ENCODE measurements around the gene BLTP3A.

BLTP3A gene

DNA sequence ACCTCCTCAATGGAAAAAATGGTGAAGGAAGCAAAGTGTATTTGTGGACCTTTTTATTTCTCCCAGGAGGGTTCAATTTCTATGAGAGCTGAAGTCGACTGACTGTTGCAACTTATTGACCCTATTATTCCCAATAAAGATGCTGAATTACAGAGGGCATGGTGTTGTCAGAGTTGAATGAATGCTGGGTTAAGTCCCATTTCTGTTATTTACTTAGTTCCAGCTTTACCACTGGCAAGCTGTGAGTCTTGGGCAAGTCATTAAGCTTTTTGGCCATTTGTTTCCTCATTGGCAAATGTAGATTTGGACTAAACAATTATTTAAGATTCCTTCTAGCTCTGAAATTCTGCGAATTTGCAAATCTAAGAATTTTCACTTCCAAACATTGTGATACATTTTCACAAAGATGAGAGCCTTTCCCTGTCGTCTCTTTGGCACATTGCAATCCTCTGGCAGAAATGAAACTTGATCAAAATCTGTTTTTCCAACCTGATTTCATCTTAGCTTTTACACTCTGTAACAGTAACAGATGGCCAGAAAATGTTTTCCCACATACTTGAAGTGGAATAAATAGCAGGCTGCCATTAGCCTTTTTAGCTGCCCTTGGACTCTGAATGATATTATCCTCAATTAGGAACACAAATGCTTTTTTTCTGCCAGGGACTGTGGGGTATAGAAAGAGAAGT, 21.3 kb downstream of the BLTP3A start:
- DNase-seq (ENCODE audit: low read depth in 1 of 2, low spot score in 1 of 2), result no peak
- H3K4me3 ChIP-seq (replicated peaks; ENCODE audit: insufficient read depth, low read length), result no peak overlapping the region
- TF ChIP-seq POLR2AphosphoS5 (IDR thresholded peaks at IDR 0.05; ENCODE audit: low read depth) (no peak), GABPA (IDR thresholded peaks at IDR 0.05; ENCODE audit: low read depth) (no peak), SPI1 (IDR thresholded peaks at IDR 0.05; ENCODE audit: borderline replicate concordance, low read depth) (no peak)
- TF ChIP-seq, protein P1, sequence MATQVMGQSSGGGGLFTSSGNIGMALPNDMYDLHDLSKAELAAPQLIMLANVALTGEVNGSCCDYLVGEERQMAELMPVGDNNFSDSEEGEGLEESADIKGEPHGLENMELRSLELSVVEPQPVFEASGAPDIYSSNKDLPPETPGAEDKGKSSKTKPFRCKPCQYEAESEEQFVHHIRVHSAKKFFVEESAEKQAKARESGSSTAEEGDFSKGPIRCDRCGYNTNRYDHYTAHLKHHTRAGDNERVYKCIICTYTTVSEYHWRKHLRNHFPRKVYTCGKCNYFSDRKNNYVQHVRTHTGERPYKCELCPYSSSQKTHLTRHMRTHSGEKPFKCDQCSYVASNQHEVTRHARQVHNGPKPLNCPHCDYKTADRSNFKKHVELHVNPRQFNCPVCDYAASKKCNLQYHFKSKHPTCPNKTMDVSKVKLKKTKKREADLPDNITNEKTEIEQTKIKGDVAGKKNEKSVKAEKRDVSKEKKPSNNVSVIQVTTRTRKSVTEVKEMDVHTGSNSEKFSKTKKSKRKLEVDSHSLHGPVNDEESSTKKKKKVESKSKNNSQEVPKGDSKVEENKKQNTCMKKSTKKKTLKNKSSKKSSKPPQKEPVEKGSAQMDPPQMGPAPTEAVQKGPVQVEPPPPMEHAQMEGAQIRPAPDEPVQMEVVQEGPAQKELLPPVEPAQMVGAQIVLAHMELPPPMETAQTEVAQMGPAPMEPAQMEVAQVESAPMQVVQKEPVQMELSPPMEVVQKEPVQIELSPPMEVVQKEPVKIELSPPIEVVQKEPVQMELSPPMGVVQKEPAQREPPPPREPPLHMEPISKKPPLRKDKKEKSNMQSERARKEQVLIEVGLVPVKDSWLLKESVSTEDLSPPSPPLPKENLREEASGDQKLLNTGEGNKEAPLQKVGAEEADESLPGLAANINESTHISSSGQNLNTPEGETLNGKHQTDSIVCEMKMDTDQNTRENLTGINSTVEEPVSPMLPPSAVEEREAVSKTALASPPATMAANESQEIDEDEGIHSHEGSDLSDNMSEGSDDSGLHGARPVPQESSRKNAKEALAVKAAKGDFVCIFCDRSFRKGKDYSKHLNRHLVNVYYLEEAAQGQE (IDR thresholded peaks at IDR 0.05; ENCODE audit: insufficient replicate concordance, low read depth), result no peak
- TF ChIP-seq, protein P2, sequence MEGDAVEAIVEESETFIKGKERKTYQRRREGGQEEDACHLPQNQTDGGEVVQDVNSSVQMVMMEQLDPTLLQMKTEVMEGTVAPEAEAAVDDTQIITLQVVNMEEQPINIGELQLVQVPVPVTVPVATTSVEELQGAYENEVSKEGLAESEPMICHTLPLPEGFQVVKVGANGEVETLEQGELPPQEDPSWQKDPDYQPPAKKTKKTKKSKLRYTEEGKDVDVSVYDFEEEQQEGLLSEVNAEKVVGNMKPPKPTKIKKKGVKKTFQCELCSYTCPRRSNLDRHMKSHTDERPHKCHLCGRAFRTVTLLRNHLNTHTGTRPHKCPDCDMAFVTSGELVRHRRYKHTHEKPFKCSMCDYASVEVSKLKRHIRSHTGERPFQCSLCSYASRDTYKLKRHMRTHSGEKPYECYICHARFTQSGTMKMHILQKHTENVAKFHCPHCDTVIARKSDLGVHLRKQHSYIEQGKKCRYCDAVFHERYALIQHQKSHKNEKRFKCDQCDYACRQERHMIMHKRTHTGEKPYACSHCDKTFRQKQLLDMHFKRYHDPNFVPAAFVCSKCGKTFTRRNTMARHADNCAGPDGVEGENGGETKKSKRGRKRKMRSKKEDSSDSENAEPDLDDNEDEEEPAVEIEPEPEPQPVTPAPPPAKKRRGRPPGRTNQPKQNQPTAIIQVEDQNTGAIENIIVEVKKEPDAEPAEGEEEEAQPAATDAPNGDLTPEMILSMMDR (IDR thresholded peaks at IDR 0.05; ENCODE audit: insufficient read depth, low read length), result no peak
- H3K27ac ChIP-seq (replicated peaks), result no peak overlapping the region
- H3K27me3 ChIP-seq (ENCODE audit: insufficient read depth, poor library complexity, severe bottlenecking), result no peaks in the 10 kb centered on the region

DNA sequence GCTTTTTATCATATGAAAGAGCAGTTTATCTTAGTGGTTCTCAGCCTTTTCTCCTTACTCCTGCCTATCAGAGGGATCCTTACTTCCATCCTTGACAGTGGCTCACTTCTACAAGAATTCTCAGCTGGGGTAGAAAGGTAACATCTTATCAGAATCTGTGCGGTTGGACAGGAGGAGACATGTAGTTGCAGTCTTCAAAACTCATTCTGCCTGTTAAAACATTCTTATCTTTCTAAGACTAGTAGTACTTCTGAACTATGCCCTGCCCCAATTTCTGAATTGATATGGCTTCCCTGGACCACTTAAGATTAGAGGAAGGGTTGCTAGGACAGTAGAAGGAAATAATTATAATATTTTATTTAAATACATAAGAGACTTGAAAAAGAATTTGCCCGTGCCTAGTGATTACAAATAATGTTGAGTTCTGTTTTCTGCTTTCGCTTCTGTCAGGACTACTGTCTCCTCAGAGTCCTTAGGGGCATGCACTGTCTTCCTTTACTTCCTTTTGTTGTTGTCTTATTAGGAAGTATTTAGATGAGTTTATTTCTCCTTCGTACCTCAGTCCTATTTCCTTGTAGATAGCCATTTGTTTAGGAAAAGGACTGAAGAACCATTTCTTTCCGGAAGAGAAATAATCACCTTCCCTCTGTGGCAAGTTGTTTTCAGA, 24.9 kb downstream of the BLTP3A start:
- Histone ChIP-seq H3K4me3 (replicated peaks; ENCODE audit: insufficient read depth, low read length) (no peak overlapping the region), H3K27ac (replicated peaks) (peak overlapping the region; percentile 33), H3K27me3 (ENCODE audit: insufficient read depth, poor library complexity, severe bottlenecking) (no peaks in the 10 kb centered on the region)
- DNase-seq (ENCODE audit: low read depth in 1 of 2, low spot score in 1 of 2), result peak in 1 of 2 experiments; percentile 11
- TF ChIP-seq, protein P2 (IDR thresholded peaks at IDR 0.05; ENCODE audit: insufficient read depth, low read length), result no peak
- TF ChIP-seq, protein P1 (IDR thresholded peaks at IDR 0.05; ENCODE audit: insufficient replicate concordance, low read depth), result no peak
- TF ChIP-seq GABPA (IDR thresholded peaks at IDR 0.05; ENCODE audit: low read depth) (no peak), POLR2AphosphoS5 (IDR thresholded peaks at IDR 0.05; ENCODE audit: low read depth) (no peak), SPI1 (IDR thresholded peaks at IDR 0.05; ENCODE audit: borderline replicate concordance, low read depth) (no peak)

DNA sequence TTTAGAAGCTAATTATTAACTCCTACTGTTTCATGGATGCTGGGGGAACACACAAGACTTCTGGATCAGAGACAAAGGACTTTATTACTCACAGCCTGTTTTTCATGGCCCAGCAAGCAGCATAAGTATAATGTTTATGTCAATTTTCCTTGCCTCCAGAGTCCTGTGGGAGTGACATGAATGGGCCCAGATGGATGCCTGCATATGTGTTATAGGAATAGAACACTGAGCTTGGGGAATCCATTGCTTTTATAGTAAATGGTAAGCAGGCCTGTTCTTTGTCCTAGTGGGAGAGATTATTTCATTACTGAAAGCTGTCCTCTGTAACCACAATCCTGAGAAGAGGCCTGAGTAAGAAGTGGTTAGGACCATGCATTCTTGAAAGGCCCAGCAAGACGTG, 25.6 kb downstream of the BLTP3A start:
- peak overlapping the region; percentile 33; the same call in 1 of the 2 replicates for H3K27ac ChIP-seq (replicated peaks)
- DNase-seq (ENCODE audit: low read depth in 1 of 2, low spot score in 1 of 2), result no peak
- TF ChIP-seq SPI1 (IDR thresholded peaks at IDR 0.05; ENCODE audit: borderline replicate concordance, low read depth) (no peak), POLR2AphosphoS5 (IDR thresholded peaks at IDR 0.05; ENCODE audit: low read depth) (no peak), GABPA (IDR thresholded peaks at IDR 0.05; ENCODE audit: low read depth) (no peak)
- TF ChIP-seq, protein P2 (IDR thresholded peaks at IDR 0.05; ENCODE audit: insufficient read depth, low read length), result no peak
- TF ChIP-seq, protein P1 (IDR thresholded peaks at IDR 0.05; ENCODE audit: insufficient replicate concordance, low read depth), result no peak
- no peaks in the 10 kb centered on the region for H3K27me3 ChIP-seq (ENCODE audit: insufficient read depth, poor library complexity, severe bottlenecking)
- H3K4me3 ChIP-seq (replicated peaks; ENCODE audit: insufficient read depth, low read length), result no peak overlapping the region

Measured in HL-60 (cell line).